PC-3 (cell line): ENCODE results near the gene NSUN4. TPM values are rescaled to one million over a fixed set of nuclear protein-coding genes. Genes with fewer than 3 reads are reported as not detected.

ENCODE experiments used
- ATAC-seq: fragments of 200-7000 bp; cut with Tn5 transposase; 2 replicates; pipeline ENCODE4 v1.9.1; 2020; ENCODE audit warnings: mild to moderate bottlenecking, moderate library complexity
- Bru-seq: library from RNA; stranded (reverse); fragments of 400-500 nt; gene quantifications from one replicate; lab custom pipeline; 2021; lab: Mats Ljungman, UMichigan
- BruChase-seq, 2 experiments: library from RNA; stranded (reverse); fragments of 400-500 nt; gene quantifications; one replicate each; lab custom pipeline; 2021; lab: Mats Ljungman, UMichigan
- BruUV-seq: library from RNA; stranded (reverse); fragments of 400-500 nt; replicated peaks from 2 replicates; lab custom pipeline; 2021; lab: Mats Ljungman, UMichigan
- CTCF ChIA-PET: fragments of 300-600 bp; sonication (Branson Sonifier 250); formaldehyde crosslinking; loops from one replicate; lab custom pipeline; 2022; ENCODE audit warnings: antibody characterized with exemption; lab: Charles Lee
- POLR2A ChIA-PET: fragments of 300-600 bp; sonication (Branson Sonifier 250); formaldehyde crosslinking; loops from one replicate; lab custom pipeline; 2022; ENCODE audit warnings: antibody characterized with exemption; ENCODE audit not compliant: unreplicated experiment; lab: Charles Lee
- DNase-seq: peaks from one replicate; pipeline ENCODE4 v3.0.0-alpha.2; 2015
- H2AFZ ChIP-seq: fragments of 300-600 bp; sonication (generic); 2 replicates; pipeline ENCODE4 v1.6.0; 2016; ENCODE audit warnings: antibody characterized with exemption, low read length
- H3F3A ChIP-seq: fragments of 300-600 bp; sonication (generic); one replicate; pipeline ENCODE4 v1.6.0; 2017; ENCODE audit warnings: antibody characterized with exemption, low read length, control low read depth, mild to moderate bottlenecking; ENCODE audit not compliant: unreplicated experiment
- H3K27ac ChIP-seq: fragments of 300-600 bp; sonication (generic); 2 replicates; pipeline ENCODE4 v1.5.1; 2016; ENCODE audit warnings: mild to moderate bottlenecking, low read length
- H3K27me3 ChIP-seq: fragments of 300-600 bp; sonication (generic); 2 replicates; pipeline ENCODE4 v1.6.1; 2016; ENCODE audit warnings: low read length, mixed read lengths
- H3K36me3 ChIP-seq: fragments of 300-600 bp; sonication (generic); 2 replicates; pipeline ENCODE4 v1.6.1; 2016; ENCODE audit warnings: low read depth, mixed run types, low read length, mixed read lengths
- H3K4me1 ChIP-seq: fragments of 300-600 bp; sonication (generic); 2 replicates; pipeline ENCODE4 v1.5.1; 2016; ENCODE audit warnings: low read length; ENCODE audit not compliant: insufficient read depth
- H3K4me2 ChIP-seq: fragments of 300-600 bp; sonication (generic); 2 replicates; pipeline ENCODE4 v1.6.0; 2016; ENCODE audit warnings: low read length
- H3K4me3 ChIP-seq: fragments of 300-600 bp; sonication (generic); 2 replicates; pipeline ENCODE4 v1.5.1; 2016; ENCODE audit warnings: mild to moderate bottlenecking, low read length, mixed read lengths
- H3K79me2 ChIP-seq: fragments of 300-600 bp; sonication (generic); 2 replicates; pipeline ENCODE4 v1.6.1; 2017; ENCODE audit warnings: low read length, mixed read lengths
- H3K9ac ChIP-seq: fragments of 300-600 bp; sonication (generic); 2 replicates; pipeline ENCODE4 v1.6.0; 2016; ENCODE audit warnings: mild to moderate bottlenecking, low read length
- H3K9me2 ChIP-seq: fragments of 300-600 bp; sonication (generic); replicated peaks from 2 replicates; pipeline ENCODE4 v1.6.1; 2016; ENCODE audit warnings: mixed run types, low read length, mixed read lengths
- H3K9me3 ChIP-seq: fragments of 300-600 bp; sonication (generic); 2 replicates; pipeline ENCODE4 v1.6.1; 2016; ENCODE audit warnings: low read length, mixed read lengths
- H4K20me1 ChIP-seq: fragments of 300-600 bp; sonication (generic); 2 replicates; pipeline ENCODE4 v1.6.1; 2016; ENCODE audit warnings: low read length, mixed read lengths
- EZH2 ChIP-seq: fragments of 300-600 bp; sonication (generic); IDR thresholded peaks from one replicate; pipeline ENCODE4 v1.6.1; 2017; ENCODE audit warnings: antibody characterized with exemption, mild to moderate bottlenecking, low read length; ENCODE audit not compliant: unreplicated experiment
- EZH2phosphoT487 ChIP-seq: fragments of 300-600 bp; sonication (generic); IDR thresholded peaks from 2 replicates; pipeline ENCODE4 v1.6.1; 2018; ENCODE audit warnings: mild to moderate bottlenecking, antibody characterized with exemption, low read length, borderline replicate concordance
- intact Hi-C: fragments of 100-400 bp; cut with micrococcal nuclease; formaldehyde crosslinking; loops from 2 replicates; pipeline ENCODE4 v1.9.0; 2023
- long read RNA-seq: library from polyadenylated mRNA; unstranded; transcript quantifications from one replicate; pipeline ENCODE4 v2.0.0, GENCODE V29; 2021; ENCODE audit not compliant: unreplicated experiment
- total RNA-seq: library from RNA; depleted of rRNA; stranded (reverse); fragments of >200 nt; gene quantifications from 2 replicates; pipeline ENCODE4 v1.2.3, GENCODE V29; 2014; rRNA removed
- TF ChIP-seq, protein P1 (sequence below): fragments of 300-600 bp; sonication (generic); conservative IDR thresholded peaks from 2 replicates; pipeline ENCODE4 v1.5.1; 2017; ENCODE audit warnings: antibody characterized with exemption, low read depth, mild to moderate bottlenecking, low read length

Gene NSUN4
- total RNA-seq (14.2 and 16.8 TPM in 2 replicates), Bru-seq, nascent RNA (percentile 74 among the genes with signal in this experiment), BruChase-seq, experiment 1, labeled RNA remaining after a 6-hour chase (percentile 76 among the genes with signal in this experiment), BruChase-seq, experiment 2, labeled RNA remaining after a 2-hour chase (percentile 76 among the genes with signal in this experiment)
- long read RNA-seq, full-length matches to known transcripts: 12 of 26 reads
- long read RNA-seq, partial matches to known transcripts: 5 of 26 reads
- long read RNA-seq, other reads (novel, unspliced or antisense): 9 of 26 reads

GRCh38 chr1:46340404-46341221 is at the start of gene NSUN4:
NSUN4 (plus strand) TSS chr1:46340807; CDS start chr1:46340827, 20 bp downstream.
- no peaks in the 10 kb centered on the region for H3K27me3 ChIP-seq
- peak within 1 kb of the TSS; percentile 86 for H3K4me2 ChIP-seq
- peak; percentile 91 for DNase-seq
- peaks cover 16% of the 10 kb centered on the region; the same call in 1 of the 2 replicates for H3K36me3 ChIP-seq
- TSS peak; percentile 86 for BruUV-seq
- H3K4me3 ChIP-seq: peak within 1 kb of the TSS; percentile 88
- ATAC-seq: peak; percentile 95
- POLR2A ChIA-PET: interaction anchor here (0.6 to 0.7 kb wide), 2 partner anchors 21 to 96 kb away, joined by 3 to 19 read pairs; no protein-coding TSS in a partner anchor
- peak within 1 kb of the TSS; percentile 94 for H3K9ac ChIP-seq
- peaks cover 39% of the 10 kb centered on the region for H3K79me2 ChIP-seq
- H3K9me2 ChIP-seq: no peaks in the 10 kb centered on the region
- H2AFZ ChIP-seq: peak within 1 kb of the TSS; percentile 79
- H3K4me1 ChIP-seq: peaks cover 14% of the 10 kb centered on the region
- peak within 1 kb of the TSS; percentile 78 for H3K27ac ChIP-seq
- CTCF ChIA-PET: interaction anchor here (1.0 kb wide), 1 partner anchor 38 kb away, joined by 7 read pairs; no protein-coding TSS in a partner anchor
- H4K20me1 ChIP-seq: no peaks in the 10 kb centered on the region
- no peaks in the 10 kb centered on the region for H3K9me3 ChIP-seq
- intact Hi-C loops: loop anchor here (1.0 kb wide), 1 partner anchor 37 kb away; the partner anchor contains the start of genes LRRC41 and UQCRH
- no peaks in the 10 kb centered on the region for H3F3A ChIP-seq
- TF ChIP-seq, protein P1, sequence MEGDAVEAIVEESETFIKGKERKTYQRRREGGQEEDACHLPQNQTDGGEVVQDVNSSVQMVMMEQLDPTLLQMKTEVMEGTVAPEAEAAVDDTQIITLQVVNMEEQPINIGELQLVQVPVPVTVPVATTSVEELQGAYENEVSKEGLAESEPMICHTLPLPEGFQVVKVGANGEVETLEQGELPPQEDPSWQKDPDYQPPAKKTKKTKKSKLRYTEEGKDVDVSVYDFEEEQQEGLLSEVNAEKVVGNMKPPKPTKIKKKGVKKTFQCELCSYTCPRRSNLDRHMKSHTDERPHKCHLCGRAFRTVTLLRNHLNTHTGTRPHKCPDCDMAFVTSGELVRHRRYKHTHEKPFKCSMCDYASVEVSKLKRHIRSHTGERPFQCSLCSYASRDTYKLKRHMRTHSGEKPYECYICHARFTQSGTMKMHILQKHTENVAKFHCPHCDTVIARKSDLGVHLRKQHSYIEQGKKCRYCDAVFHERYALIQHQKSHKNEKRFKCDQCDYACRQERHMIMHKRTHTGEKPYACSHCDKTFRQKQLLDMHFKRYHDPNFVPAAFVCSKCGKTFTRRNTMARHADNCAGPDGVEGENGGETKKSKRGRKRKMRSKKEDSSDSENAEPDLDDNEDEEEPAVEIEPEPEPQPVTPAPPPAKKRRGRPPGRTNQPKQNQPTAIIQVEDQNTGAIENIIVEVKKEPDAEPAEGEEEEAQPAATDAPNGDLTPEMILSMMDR: peak; percentile 84
- TF ChIP-seq EZH2phosphoT487: no peak
- no peak for TF ChIP-seq EZH2

- DNase-seq: no peak
- Histone ChIP-seq H3K27ac (no peak overlapping the region), H3K4me2 (no peak overlapping the region), H3K4me3 (no peak overlapping the region), H3K9ac (no peak overlapping the region), H2AFZ (no peak overlapping the region), H3F3A (no peaks in the 10 kb centered on the region), H3K9me2 (no peaks in the 10 kb centered on the region), H3K79me2 (peaks cover 37% of the 10 kb centered on the region), H3K36me3 (peaks cover 29% of the 10 kb centered on the region), H3K4me1 (peaks cover under 1% of the 10 kb centered on the region; the same call in 1 of the 2 replicates), H3K9me3 (no peaks in the 10 kb centered on the region), H3K27me3 (no peaks in the 10 kb centered on the region), H4K20me1 (peaks cover 5% of the 10 kb centered on the region; the same call in 1 of the 2 replicates)
- CTCF ChIA-PET: no interaction called here
- no TSS peak for BruUV-seq
- TF ChIP-seq EZH2phosphoT487 (no peak), EZH2 (no peak)
- TF ChIP-seq, protein P1: no peak
- ATAC-seq: no peak
- POLR2A ChIA-PET: no interaction called here
- intact Hi-C loops: no loop called here
Observed at GRCh38 chr1:46295306-46295705, 45.3 kb upstream of the NSUN4 start.
